Pancreas (tissue), 10 donors: ENCODE results near the gene CPN1. TPM values are rescaled to one million over a fixed set of nuclear protein-coding genes. Genes with fewer than 3 reads are reported as not detected.
A peak's percentile ranks its signal among the peaks of the same experiment; 100 is the strongest.

Experiments
- ATAC-seq, 4 donors: fragments of 200-7000 bp; cut with Tn5 transposase; one replicate each; pipeline versions ENCODE4 v1.8.0 to v1.9.1; 2020; ENCODE audit warnings: mild to moderate bottlenecking in 4 of 4, moderate library complexity in 4 of 4
- DNase-seq, 6 donors: peaks; one replicate each; pipeline ENCODE4 v3.0.0-alpha.2; 2020
- FAIRE-seq: peaks from 2 replicates; lab custom pipeline; 2012; peaks lifted over from hg19 to GRCh38; lab: Jason Lieb, UNC
- H3K27ac ChIP-seq, 4 donors: fragments of 200-600 bp; sonication (generic); 1 replicate in 3 of 4; 2 replicates in 1 of 4; pipeline versions ENCODE4 v1.5.0 to v1.8.0; 2020
- H3K27me3 ChIP-seq, 4 donors: fragments of 200-600 bp; one replicate each; pipeline ENCODE4 v1.8.0; 2021
- H3K36me3 ChIP-seq, 3 donors: fragments of 200-600 bp; sonication (generic) in 1 of 3; one replicate each; pipeline versions ENCODE4 v1.5.0 to v1.8.0; 2020 to 2021
- H3K4me1 ChIP-seq, 3 donors: fragments of 200-600 bp; one replicate each; pipeline ENCODE4 v1.8.0; 2021
- H3K4me3 ChIP-seq, 4 donors: fragments of 200-600 bp; sonication (generic) in 2 of 4; one replicate each; pipeline versions ENCODE4 v1.5.0 to v1.8.0; 2020 to 2021
- H3K9me3 ChIP-seq, 4 donors: fragments of 200-600 bp; one replicate each; pipeline ENCODE4 v1.8.0; 2021
- WGBS, 2 donors: extraction: QIAGEN DNeasy Blood & Tissue Kit; methylation state at CpG; one replicate each; pipeline ENCODE4 v1.1.7; 2013; 5-methylcytosine and 5-hydroxymethylcytosine counted together
- intact Hi-C, 3 donors: fragments of 100-400 bp; cut with DNase I; formaldehyde crosslinking; loops; one replicate each; pipeline versions ENCODE4 v1.11.1 to v1.14.2; 2022
- polyA plus RNA-seq, 2 donors: library from polyadenylated mRNA; stranded (reverse); fragments of 200-250 nt; gene quantifications; one replicate each; pipeline ENCODE4 v1.2.3, GENCODE V29; 2013
- total RNA-seq, 6 donors: library from RNA; stranded (reverse); fragmentation: NEBNext Ultra II Directional in 4 of 6; extraction: Animal tissue kit (Norgen Biotek cat#: 25700) in 4 of 6; gene quantifications; one replicate each; pipeline versions ENCODE4 v1.2.1 to v1.2.4, GENCODE V29; 2021 to 2023
- TF ChIP-seq, protein P1 (sequence below), 4 donors: fragments of 200-600 bp; sonication (generic) in 3 of 4; IDR thresholded peaks; one replicate each; pipeline versions ENCODE4 v1.5.0 to v1.8.0; 2021; ENCODE audit warnings: antibody characterized with exemption in 4 of 4
- donor health status: healthy with polysubstance abuse.
- donor health status: DM: no; HTN: no; CAD: no; lungs with moderate emphysema.
- donor health status: DM: no; HTN: no; CAD: no.
- donor health status: control.
- donor health status: control.
- donor health status: Bipolar disorder and iron deficiency.
- donor health status: DM: yes; HTN: yes; CAD: no.
- donor health status: DM: no; HTN: no; CAD: no.
- donor health status: DM: no; HTN: no; CAD: no.
- donor health status: DM: yes; HTN: yes; CAD: no.

The CPN1 gene
- total and polyA plus RNA-seq, 8 donors = 0.17 TPM; not detected in 7

DNA sequence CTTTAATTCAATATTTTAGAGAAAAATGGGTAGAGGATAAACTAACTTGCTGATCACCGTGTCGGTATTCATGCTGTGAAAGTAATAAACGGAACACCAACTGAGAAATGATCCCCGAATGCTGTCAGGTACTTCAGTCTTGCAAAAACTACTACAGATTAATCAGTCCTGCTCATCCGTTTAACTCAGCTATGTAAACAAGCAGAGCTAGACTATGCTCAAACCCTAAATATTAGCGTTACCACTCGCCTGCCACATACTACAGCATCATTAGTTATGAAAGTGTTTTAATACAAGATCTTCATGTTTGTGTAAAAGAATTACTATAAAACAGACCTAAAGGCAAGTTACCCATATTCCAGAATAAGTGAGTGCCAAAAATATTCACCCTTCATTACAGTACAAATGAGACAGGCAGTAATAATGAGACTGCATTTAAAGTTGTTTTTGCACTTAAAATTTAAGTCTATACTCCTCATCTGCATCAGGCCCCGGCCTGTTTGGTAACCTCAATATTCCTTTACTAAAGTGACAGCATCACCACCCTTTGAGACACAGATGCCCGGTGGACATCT lies 72.9 kb downstream of the CPN1 start:
- FAIRE-seq = no peak
- no peaks in the 10 kb centered on the region for H3K36me3 ChIP-seq
- H3K27me3 ChIP-seq = no peaks in the 10 kb centered on the region
- H3K9me3 ChIP-seq = no peaks in the 10 kb centered on the region
- WGBS, 2 donors = 11 to 13% methylated on average over 9 of the region's 9 CpGs
- TF ChIP-seq, protein P1, sequence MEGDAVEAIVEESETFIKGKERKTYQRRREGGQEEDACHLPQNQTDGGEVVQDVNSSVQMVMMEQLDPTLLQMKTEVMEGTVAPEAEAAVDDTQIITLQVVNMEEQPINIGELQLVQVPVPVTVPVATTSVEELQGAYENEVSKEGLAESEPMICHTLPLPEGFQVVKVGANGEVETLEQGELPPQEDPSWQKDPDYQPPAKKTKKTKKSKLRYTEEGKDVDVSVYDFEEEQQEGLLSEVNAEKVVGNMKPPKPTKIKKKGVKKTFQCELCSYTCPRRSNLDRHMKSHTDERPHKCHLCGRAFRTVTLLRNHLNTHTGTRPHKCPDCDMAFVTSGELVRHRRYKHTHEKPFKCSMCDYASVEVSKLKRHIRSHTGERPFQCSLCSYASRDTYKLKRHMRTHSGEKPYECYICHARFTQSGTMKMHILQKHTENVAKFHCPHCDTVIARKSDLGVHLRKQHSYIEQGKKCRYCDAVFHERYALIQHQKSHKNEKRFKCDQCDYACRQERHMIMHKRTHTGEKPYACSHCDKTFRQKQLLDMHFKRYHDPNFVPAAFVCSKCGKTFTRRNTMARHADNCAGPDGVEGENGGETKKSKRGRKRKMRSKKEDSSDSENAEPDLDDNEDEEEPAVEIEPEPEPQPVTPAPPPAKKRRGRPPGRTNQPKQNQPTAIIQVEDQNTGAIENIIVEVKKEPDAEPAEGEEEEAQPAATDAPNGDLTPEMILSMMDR (IDR thresholded peaks at IDR 0.05) = no peak
- no peak for DNase-seq
- peak overlapping the region in 2 of 4 donors; percentile 26 to 39 for H3K27ac ChIP-seq
- intact Hi-C loops = loop anchor here in 1 of 3 donors (10.0 kb wide), 1 partner anchor 94 kb away; no protein-coding TSS in a partner anchor
- peaks cover 6 to 16% (median 7%) of the 10 kb centered on the region in 3 donors for H3K4me1 ChIP-seq
- peak overlapping the region; percentile 49 to 71 (median 60) for H3K4me3 ChIP-seq
- ATAC-seq = peak in 2 of 4 donors; percentile 2 to 3

DNA sequence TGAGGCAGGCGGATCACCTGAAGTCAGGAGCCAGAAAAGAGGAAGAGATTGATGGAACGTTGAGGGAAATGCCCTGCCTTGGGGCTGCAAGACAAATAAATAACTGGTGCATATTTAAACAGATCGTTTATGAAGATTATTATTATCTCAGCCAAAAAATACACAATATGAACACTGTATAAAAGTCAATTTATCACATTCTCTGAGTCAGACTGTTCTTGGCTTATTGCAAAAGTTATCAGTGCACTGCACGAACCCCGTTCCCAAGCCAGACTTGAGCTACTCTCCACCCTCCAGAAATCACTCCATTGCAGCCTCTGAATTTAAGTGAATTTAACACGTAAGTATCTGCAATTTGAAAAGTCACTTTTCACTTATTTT lies 73.5 kb downstream of the CPN1 start:
- intact Hi-C loops = loop anchor here in 1 of 3 donors (10.0 kb wide), 1 partner anchor 93 kb away; no protein-coding TSS in a partner anchor
- Histone ChIP-seq H3K4me1 (peaks cover 6 to 16% (median 7%) of the 10 kb centered on the region in 3 donors), H3K27ac (no peak overlapping the region), H3K4me3 (peak overlapping the region in 2 of 4 donors; percentile 69 to 71), H3K27me3 (no peaks in the 10 kb centered on the region), H3K36me3 (no peaks in the 10 kb centered on the region), H3K9me3 (no peaks in the 10 kb centered on the region)
- DNase-seq = no peak
- TF ChIP-seq, protein P1 (IDR thresholded peaks at IDR 0.05) = no peak
- 21 to 25% methylated on average over 6 of the region's 6 CpGs for WGBS, 2 donors
- no peak for ATAC-seq
- no peak for FAIRE-seq

DNA sequence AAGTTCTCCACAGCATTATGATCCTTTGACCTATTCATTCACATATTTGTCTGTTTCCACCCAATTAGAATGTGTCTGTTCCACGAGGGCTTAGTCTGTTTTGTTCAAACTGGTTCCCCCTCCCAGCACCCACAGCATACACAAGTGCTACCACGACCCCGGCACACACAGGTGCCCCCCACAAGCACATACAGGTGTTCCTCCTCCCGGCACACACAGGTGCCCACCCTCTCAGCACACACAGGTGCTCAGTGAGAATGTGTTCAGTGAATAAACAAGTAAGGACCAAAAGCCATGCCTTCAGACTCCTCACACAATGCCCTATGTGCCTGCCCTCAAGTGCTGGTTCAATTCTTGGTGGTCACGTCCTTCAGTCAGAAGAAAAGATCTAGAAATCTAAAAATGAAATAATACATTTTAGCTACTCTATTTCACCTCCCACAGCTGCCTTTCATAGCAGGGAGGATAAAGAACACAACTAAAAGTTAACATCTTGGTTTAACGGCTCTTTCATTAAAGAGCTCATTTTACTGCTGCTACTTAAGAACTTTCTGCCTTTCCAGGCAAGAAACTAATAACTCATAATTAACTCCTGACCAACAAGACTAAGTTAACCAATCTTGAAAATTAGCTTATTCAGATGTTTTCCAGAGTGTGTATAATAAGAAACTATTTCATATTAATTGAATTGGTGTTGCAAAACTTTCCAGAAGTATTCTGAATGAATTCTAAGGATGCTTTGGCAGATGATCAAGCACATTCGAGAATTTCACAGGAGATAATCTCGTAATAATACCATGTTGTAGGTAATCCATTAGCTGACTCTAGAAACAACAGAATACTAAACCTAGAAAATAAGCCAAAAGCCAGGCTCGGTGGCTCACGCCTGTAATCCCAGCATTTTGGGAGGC lies 74.2 kb downstream of the CPN1 start:
- ATAC-seq (no peak), FAIRE-seq (no peak), DNase-seq (no peak)
- TF ChIP-seq, protein P1 (IDR thresholded peaks at IDR 0.05) = no peak
- Histone ChIP-seq H3K9me3 (no peaks in the 10 kb centered on the region), H3K4me1 (peaks cover 6 to 16% (median 7%) of the 10 kb centered on the region in 3 donors), H3K27me3 (no peaks in the 10 kb centered on the region), H3K36me3 (no peaks in the 10 kb centered on the region), H3K4me3 (no peak overlapping the region), H3K27ac (no peak overlapping the region)
- intact Hi-C loops = loop anchor here in 1 of 3 donors (10.0 kb wide), 1 partner anchor 93 kb away; no protein-coding TSS in a partner anchor
- 44 to 60% methylated on average over 10 of the region's 10 CpGs for WGBS, 2 donors

DNA sequence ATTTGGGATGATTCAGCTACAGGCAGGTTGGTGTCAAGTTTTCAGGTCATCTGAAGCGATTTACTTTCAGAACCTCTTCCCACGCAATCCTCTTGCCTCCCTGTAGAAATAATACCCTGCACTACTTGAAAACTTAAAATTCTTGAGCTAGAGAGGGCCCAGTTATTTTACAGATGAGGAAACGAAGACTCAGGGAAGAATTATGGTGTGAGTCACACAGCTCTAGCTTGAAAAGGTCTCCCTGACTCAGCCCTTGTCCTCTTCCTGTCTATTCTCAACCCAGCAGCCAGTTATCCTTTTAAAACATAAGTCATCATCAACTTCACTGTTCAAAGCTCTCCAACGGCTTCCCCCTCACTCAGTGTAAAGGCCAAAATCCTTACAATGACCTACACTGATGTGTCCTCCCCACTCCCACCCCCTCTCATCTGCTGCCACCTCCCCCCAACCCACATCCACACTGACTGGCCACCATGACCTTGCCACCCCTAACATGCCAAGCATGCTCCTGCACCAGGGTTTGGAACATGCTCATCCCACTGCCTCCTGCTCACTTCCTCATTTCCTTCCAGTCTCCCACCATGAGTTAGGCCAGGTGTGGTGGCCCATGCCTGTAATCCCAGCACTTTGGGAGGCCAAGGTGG lies 75.3 kb downstream of the CPN1 start:
- intact Hi-C loops = loop anchor here in 1 of 3 donors (10.0 kb wide), 1 partner anchor 92 kb away; no protein-coding TSS in a partner anchor
- Histone ChIP-seq H3K36me3 (no peaks in the 10 kb centered on the region), H3K27ac (peak overlapping the region in 1 of 4 donors; percentile 20), H3K27me3 (no peaks in the 10 kb centered on the region), H3K4me3 (no peak overlapping the region), H3K9me3 (no peaks in the 10 kb centered on the region), H3K4me1 (peaks cover 6 to 16% (median 7%) of the 10 kb centered on the region in 3 donors)
- ATAC-seq = peak in 2 of 4 donors; percentile 10 to 47
- no peak for DNase-seq
- TF ChIP-seq, protein P1 (IDR thresholded peaks at IDR 0.05) = no peak
- FAIRE-seq = no peak
- 76 to 79% methylated on average over 4 of the region's 4 CpGs for WGBS, 2 donors
